HepG2 (cell line): ENCODE data around the gene THRAP3. TPM values are rescaled to one million over a fixed set of nuclear protein-coding genes. Genes with fewer than 3 reads are reported as not detected.

Experiments used
- AGO1 ChIP-seq: fragments of 200-400 bp; formaldehyde crosslinking; IDR thresholded peaks from 2 replicates; pipeline ENCODE4 v1.6.1; 2017; ENCODE audit warnings: mild to moderate bottlenecking, low read depth, low read length, moderate library complexity; ENCODE audit not compliant: poor library complexity, severe bottlenecking
- ZNF235 ChIP-seq: sonication (generic); formaldehyde crosslinking; IDR thresholded peaks from 2 replicates; pipeline ENCODE4 v1.8.1; 2023; ENCODE audit warnings: mild to moderate bottlenecking, missing genetic modification reagents, borderline replicate concordance
- ZNF263 ChIP-seq: sonication (generic); formaldehyde crosslinking; IDR thresholded peaks from 2 replicates; pipeline ENCODE4 v1.4.0; 2020; ENCODE audit warnings: missing genetic modification reagents
- ZNF33A ChIP-seq: sonication (generic); formaldehyde crosslinking; IDR thresholded peaks from 2 replicates; pipeline ENCODE4 v1.5.1; 2020; ENCODE audit warnings: missing genetic modification reagents, mild to moderate bottlenecking, moderate library complexity, borderline replicate concordance
- polyA plus RNA-seq, 8 experiments: library from polyadenylated mRNA; depleted of rRNA in 3 of 8; stranded (reverse) in 7 of 8; unstranded in 1 of 8; fragments of >200 nt; fragmentation: Illumina TruSeq in 4 of 8; extraction: Trizol in 4 of 8; gene quantifications; 2 replicates each; pipeline versions ENCODE4 v1.2.1 to v1.2.3, GENCODE V29; 2011 to 2016; ENCODE audit warnings: low read depth in 4 of 8, missing spikeins in 1 of 8, mixed read lengths in 1 of 8; ENCODE audit not compliant: insufficient read depth in 1 of 8
- total RNA-seq, 5 experiments: library from RNA; depleted of rRNA; stranded (reverse); fragments of >200 nt; fragmentation: Illumina TruSeq; extraction: Trizol; gene quantifications; 2 replicates each; pipeline ENCODE4 v1.2.3, GENCODE V29; 2016; ENCODE audit warnings: low read depth in 1 of 5
- TF ChIP-seq, protein P1 (sequence below): sonication (generic); formaldehyde crosslinking; IDR thresholded peaks from 2 replicates; pipeline ENCODE4 v1.8.0; 2022; ENCODE audit warnings: mild to moderate bottlenecking, missing genetic modification reagents
- TF ChIP-seq, protein P2 (sequence below): sonication (generic); formaldehyde crosslinking; IDR thresholded peaks from 2 replicates; pipeline ENCODE4 v1.9.0; 2022; ENCODE audit warnings: missing genetic modification reagents, mild to moderate bottlenecking, borderline replicate concordance
- TF ChIP-seq, protein P3 (sequence below): sonication (generic); formaldehyde crosslinking; IDR thresholded peaks from 2 replicates; pipeline ENCODE4 v1.5.0; 2020; ENCODE audit warnings: mild to moderate bottlenecking, missing genetic modification reagents, borderline replicate concordance

Gene THRAP3
- total and polyA plus RNA-seq, 2 of the 13 experiments (the other 11 are each of a cell fraction or from before 2014, with no cell fraction given) = 45.0 to 92.6 TPM

DNA sequence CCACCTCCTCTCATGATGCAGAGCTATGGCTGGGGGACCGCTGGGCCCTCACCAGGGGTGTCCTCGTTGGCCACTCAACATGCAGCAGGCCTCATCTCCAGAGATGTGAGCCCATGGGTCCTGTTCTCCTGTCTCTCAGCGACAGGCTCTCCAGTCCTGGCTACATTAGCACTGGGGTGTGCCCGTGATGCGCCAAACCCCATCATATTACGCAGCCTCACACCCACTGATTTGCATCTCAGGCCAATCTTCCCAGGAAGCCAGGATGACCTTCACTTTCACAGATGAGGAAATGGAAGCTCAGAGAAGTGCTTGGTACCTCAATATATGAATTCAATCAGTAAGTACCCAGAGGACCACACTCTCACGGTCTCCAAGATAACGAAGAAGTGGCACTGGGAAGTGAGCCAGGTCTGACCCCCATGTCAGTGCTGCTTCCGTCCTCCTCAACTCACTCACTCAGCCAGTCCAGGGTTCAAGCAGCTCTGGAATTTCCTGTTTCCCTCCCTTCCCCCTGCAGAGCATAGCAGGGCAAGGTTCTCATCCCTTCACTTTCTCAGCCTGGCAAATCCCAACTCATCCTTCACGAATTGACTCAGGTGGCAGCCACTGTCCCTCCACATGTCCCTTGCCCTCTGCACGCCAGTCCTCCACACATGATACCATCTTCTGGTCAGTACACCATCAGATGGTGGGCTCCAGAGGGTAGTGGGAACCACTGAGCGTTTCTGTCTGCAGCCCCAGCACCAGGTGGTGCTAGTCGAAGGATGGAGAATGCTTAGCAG, 128.1 kb downstream of the THRAP3 start (continued):
- TF ChIP-seq, protein P1, sequence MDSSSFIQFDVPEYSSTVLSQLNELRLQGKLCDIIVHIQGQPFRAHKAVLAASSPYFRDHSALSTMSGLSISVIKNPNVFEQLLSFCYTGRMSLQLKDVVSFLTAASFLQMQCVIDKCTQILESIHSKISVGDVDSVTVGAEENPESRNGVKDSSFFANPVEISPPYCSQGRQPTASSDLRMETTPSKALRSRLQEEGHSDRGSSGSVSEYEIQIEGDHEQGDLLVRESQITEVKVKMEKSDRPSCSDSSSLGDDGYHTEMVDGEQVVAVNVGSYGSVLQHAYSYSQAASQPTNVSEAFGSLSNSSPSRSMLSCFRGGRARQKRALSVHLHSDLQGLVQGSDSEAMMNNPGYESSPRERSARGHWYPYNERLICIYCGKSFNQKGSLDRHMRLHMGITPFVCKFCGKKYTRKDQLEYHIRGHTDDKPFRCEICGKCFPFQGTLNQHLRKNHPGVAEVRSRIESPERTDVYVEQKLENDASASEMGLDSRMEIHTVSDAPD = no peak
- TF ChIP-seq AGO1 (no peak), ZNF33A (CRISPR knock-in tag) (no peak), ZNF263 (CRISPR knock-in tag) (0 out of 2 replicates have a peak, but pooled peaks have one; percentile 37), ZNF235 (CRISPR knock-in tag) (no peak)
- TF ChIP-seq, protein P2, sequence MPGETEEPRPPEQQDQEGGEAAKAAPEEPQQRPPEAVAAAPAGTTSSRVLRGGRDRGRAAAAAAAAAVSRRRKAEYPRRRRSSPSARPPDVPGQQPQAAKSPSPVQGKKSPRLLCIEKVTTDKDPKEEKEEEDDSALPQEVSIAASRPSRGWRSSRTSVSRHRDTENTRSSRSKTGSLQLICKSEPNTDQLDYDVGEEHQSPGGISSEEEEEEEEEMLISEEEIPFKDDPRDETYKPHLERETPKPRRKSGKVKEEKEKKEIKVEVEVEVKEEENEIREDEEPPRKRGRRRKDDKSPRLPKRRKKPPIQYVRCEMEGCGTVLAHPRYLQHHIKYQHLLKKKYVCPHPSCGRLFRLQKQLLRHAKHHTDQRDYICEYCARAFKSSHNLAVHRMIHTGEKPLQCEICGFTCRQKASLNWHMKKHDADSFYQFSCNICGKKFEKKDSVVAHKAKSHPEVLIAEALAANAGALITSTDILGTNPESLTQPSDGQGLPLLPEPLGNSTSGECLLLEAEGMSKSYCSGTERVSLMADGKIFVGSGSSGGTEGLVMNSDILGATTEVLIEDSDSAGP (CRISPR knock-in tag) = peak; percentile 6; the same call in 1 of the 2 replicates
- TF ChIP-seq, protein P3, sequence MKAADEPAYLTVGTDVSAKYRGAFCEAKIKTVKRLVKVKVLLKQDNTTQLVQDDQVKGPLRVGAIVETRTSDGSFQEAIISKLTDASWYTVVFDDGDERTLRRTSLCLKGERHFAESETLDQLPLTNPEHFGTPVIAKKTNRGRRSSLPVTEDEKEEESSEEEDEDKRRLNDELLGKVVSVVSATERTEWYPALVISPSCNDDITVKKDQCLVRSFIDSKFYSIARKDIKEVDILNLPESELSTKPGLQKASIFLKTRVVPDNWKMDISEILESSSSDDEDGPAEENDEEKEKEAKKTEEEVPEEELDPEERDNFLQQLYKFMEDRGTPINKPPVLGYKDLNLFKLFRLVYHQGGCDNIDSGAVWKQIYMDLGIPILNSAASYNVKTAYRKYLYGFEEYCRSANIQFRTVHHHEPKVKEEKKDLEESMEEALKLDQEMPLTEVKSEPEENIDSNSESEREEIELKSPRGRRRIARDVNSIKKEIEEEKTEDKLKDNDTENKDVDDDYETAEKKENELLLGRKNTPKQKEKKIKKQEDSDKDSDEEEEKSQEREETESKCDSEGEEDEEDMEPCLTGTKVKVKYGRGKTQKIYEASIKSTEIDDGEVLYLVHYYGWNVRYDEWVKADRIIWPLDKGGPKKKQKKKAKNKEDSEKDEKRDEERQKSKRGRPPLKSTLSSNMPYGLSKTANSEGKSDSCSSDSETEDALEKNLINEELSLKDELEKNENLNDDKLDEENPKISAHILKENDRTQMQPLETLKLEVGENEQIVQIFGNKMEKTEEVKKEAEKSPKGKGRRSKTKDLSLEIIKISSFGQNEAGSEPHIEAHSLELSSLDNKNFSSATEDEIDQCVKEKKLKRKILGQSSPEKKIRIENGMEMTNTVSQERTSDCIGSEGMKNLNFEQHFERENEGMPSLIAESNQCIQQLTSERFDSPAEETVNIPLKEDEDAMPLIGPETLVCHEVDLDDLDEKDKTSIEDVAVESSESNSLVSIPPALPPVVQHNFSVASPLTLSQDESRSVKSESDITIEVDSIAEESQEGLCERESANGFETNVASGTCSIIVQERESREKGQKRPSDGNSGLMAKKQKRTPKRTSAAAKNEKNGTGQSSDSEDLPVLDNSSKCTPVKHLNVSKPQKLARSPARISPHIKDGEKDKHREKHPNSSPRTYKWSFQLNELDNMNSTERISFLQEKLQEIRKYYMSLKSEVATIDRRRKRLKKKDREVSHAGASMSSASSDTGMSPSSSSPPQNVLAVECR (CRISPR knock-in tag) = 0 out of 2 replicates have a peak, but pooled peaks have one; percentile 11
